ENCODE measurements around the gene ZFP36L1. TPM values are rescaled to one million over a fixed set of nuclear protein-coding genes. Genes with fewer than 3 reads are reported as not detected.

ZFP36L1 gene
- total RNA-seq, 2 donors from 2014 or later = 95.0 TPM

DNA sequence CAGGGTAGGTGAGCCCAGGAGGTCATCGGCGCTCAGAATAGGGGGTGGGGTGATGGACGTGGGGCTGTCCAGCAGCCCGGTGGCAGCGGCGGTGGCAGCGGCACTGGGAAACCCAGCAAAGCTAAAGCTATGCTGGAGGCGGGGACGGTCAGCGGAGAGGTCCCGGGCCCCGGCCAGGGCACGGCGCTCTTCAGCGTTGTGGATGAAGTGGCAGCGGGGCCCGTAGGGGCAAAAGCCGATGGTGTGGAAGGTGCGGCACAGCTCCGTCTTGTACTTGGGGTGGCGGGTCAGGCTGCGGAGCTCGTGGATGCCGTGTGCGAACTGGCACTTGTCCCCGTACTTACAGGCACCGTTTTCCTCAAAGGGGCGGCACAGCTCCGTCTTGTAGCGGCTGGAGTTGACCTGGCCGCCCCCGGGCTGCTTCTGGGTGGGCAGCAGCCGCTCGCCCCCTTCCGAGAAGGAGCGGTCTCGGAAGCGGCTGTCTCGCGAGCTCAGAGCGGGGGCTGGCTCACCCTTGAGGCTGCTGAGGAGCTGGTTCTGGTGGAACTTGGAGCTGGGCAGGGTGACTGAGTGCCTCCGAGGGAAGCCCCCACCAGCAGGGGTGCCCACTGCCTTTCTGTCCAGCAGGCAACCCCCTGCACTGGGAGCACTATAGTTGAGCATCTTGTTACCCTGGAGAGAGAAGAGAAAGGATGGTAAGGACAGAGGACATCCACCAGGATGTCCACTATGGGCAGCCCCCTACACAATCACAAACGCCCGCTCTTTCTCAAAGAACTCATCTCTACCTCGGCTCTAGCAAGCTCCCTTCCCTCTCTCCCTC is 2.8 kb downstream of the ZFP36L1 start:
- Mint-ChIP-seq H3K27me3 (ENCODE audit: low read depth) (no peaks in the 10 kb centered on the region), H3K4me1 (ENCODE audit: low read depth) (peaks cover 61% of the 10 kb centered on the region), H3K36me3 (ENCODE audit: insufficient read depth in 2 of 2) (peaks cover 32 to 39% of the 10 kb centered on the region in 2 donors), H3K27ac (peak overlapping the region; percentile 96), H3K4me3 (peak overlapping the region; percentile 91 to 96), H3K9me3 (no peaks in the 10 kb centered on the region)
- DNase-seq (peak; percentile 35 to 44), ATAC-seq (replicated peaks in 1 of 2) (no peak)

DNA sequence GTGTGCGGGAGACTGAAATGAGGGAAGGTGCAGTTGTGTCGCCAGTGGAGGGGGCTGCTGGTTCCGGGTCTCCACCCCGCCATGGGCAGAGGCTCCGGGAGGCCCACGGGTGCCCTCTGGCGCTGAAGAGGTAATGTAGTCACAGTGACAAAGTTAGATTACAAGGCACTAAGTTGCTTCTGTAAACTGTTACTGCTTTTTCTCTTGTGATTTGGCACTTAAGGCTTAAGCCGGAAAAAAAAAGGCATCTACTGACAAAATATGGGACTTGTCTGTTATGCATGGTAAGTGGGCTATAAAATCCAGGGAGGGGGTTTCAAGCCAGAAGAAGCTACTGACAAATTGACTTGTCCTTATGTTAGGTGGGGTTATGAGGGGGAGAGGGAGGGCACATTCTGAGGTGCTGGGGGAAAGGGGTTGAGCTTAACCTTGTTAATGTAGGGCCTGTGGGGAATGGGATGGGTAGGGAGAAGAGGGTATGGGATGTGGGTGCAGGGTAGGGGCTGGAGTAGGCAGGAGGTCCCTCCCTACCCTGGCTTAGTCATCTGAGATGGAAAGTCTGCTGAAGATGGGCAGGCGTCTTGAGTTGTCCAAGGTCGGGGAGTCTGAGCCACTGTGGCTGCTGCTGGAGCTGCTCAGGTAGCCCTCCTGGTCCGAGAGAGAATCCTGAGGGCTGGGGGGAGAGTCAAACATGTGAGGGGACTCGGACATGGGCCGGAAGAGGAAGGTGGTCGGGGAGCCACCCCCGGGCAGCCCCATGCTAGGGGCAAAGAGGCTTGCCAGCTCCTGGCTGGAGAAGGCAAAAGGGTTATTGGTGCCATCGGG is 3.7 kb downstream of the ZFP36L1 start:
- Mint-ChIP-seq H3K4me3 (peak overlapping the region; percentile 91 to 96), H3K27me3 (ENCODE audit: low read depth) (no peaks in the 10 kb centered on the region), H3K9me3 (no peaks in the 10 kb centered on the region), H3K4me1 (ENCODE audit: low read depth) (peaks cover 61% of the 10 kb centered on the region), H3K27ac (peak overlapping the region; percentile 96), H3K36me3 (ENCODE audit: insufficient read depth in 2 of 2) (peaks cover 30 to 39% of the 10 kb centered on the region in 2 donors)
- ATAC-seq (replicated peaks in 1 of 2) (peak; percentile 42 to 43), DNase-seq (peak; percentile 88 to 90)

DNA sequence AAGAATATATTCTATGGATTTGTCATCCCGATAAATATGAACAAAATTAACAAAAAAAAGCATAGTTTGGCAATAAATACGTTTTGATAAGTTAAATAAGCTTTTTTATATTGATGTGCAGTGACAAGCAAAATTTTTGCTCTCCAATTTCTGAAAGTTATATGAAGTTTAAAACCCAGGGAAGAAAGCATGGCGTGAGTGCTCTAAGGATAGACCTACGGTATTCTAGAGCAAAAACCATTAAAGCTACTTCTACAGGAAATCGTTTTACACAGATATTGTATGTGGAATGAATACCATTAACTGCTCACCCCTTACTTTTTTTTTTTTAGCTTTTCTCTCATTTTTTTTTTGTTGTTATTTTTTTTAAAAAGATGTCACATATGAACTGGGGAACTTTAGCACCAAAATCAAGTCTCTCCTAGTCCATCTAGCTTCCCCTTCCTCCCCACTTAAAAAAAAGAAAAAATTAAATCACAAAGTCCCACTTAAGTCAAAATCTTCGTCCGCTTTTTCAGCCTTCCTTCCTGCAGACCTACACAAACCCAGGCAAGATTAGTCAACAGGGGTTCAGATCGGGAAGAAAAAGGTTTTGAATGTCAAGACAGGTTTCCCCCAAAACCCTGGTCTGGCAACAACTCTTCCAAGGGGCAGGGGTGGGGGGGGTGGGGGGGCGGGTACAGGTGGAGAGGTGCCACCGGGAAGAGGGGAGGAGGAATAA is 4.4 kb downstream of the ZFP36L1 start:
- Mint-ChIP-seq H3K27ac (peak overlapping the region; percentile 98), H3K36me3 (ENCODE audit: insufficient read depth in 2 of 2) (peaks cover 30 to 39% of the 10 kb centered on the region in 2 donors), H3K9me3 (no peaks in the 10 kb centered on the region), H3K27me3 (ENCODE audit: low read depth) (no peaks in the 10 kb centered on the region), H3K4me1 (ENCODE audit: low read depth) (peaks cover 56% of the 10 kb centered on the region), H3K4me3 (peak overlapping the region; percentile 91 to 96)
- DNase-seq (no peak), ATAC-seq (replicated peaks in 1 of 2) (no peak)

DNA sequence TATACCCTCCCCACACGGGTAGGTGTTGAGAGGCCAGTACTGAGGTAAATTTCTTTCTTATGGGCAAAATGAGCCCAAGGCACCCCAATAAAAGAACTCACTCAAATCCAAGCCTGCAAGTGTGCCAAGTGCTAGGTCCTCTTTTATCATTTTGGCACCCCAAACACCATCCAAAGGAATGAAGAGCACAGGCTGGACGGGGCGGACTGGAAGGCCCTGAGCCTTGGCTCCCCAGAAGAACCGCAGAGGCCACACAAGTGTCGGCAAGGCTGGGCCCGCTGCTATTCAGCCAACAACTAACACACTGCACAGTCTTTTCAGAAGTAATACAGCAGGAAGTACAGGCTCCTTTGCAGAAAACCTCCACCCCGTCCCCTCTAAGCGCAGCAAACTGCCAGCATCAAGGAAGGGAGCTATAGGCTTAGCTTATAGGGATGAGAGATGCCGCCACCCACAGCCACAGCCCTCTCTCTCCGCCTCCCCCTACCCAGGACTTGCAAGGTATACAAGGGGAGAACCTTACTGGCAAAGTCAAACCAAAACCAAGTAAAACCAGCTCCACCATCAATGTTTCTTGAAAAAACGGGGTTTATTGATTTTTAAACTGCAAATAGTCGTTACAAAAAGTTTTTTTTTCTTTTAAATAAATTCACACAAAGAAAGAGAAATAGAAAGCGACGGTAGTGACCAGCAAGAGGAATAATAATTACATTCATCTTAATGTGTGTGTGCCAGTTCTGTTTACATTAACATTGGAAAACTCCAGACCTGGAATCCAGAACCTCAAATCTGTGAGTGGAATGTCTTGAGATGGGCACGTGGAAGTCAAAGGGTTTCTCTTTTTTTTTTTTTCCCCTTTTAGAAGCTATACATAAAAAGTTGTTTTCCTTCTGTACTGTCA is 5.5 kb downstream of the ZFP36L1 start:
- DNase-seq = peak; percentile 42 to 45
- H3K4me1 Mint-ChIP-seq (ENCODE audit: low read depth) = peaks cover 67% of the 10 kb centered on the region
- peak overlapping the region; percentile 73 to 86 for H3K4me3 Mint-ChIP-seq
- H3K27ac Mint-ChIP-seq = peak overlapping the region; percentile 78
- H3K27me3 Mint-ChIP-seq (ENCODE audit: low read depth) = no peaks in the 10 kb centered on the region
- peak; percentile 3 to 6 for ATAC-seq (replicated peaks in 1 of 2)
- H3K9me3 Mint-ChIP-seq = no peaks in the 10 kb centered on the region
- H3K36me3 Mint-ChIP-seq (ENCODE audit: insufficient read depth in 2 of 2) = peaks cover 28 to 35% of the 10 kb centered on the region in 2 donors

DNA sequence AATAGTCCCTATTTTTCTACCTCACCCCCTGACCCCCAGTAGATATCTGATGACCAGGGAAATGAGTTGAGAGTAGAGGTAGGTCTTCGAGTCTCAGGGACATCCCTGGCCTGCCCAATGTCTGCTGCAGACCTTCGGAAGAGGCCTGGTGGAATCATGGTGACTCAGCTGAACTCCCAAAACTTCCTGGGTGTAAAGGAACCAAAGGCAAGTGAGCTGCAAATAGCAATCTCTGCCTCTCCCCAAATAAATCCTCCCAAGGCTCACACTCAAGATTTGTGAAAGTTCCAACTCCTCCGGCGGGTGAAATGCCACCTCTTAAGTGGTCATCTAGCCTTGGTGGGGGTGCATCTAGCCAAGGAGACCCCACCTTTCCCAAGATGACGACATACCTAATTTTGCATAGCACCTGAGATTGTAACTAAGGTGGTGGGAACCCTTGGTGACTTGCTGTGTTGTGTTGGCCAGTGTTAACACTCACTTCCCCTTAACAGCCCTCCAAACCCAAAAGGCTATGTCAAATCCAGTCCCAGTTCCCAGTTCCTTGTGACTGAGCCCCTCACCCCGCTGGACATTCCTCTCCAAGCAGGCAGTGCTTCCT is 6.3 kb downstream of the ZFP36L1 start:
- Mint-ChIP-seq H3K27ac (peak overlapping the region; percentile 78), H3K36me3 (ENCODE audit: insufficient read depth in 2 of 2) (peaks cover 25 to 32% of the 10 kb centered on the region in 2 donors), H3K4me3 (peak overlapping the region; percentile 73 to 86), H3K9me3 (no peaks in the 10 kb centered on the region), H3K27me3 (ENCODE audit: low read depth) (no peaks in the 10 kb centered on the region), H3K4me1 (ENCODE audit: low read depth) (peaks cover 74% of the 10 kb centered on the region)
- ATAC-seq (replicated peaks in 1 of 2) = no peak
- no peak for DNase-seq

DNA sequence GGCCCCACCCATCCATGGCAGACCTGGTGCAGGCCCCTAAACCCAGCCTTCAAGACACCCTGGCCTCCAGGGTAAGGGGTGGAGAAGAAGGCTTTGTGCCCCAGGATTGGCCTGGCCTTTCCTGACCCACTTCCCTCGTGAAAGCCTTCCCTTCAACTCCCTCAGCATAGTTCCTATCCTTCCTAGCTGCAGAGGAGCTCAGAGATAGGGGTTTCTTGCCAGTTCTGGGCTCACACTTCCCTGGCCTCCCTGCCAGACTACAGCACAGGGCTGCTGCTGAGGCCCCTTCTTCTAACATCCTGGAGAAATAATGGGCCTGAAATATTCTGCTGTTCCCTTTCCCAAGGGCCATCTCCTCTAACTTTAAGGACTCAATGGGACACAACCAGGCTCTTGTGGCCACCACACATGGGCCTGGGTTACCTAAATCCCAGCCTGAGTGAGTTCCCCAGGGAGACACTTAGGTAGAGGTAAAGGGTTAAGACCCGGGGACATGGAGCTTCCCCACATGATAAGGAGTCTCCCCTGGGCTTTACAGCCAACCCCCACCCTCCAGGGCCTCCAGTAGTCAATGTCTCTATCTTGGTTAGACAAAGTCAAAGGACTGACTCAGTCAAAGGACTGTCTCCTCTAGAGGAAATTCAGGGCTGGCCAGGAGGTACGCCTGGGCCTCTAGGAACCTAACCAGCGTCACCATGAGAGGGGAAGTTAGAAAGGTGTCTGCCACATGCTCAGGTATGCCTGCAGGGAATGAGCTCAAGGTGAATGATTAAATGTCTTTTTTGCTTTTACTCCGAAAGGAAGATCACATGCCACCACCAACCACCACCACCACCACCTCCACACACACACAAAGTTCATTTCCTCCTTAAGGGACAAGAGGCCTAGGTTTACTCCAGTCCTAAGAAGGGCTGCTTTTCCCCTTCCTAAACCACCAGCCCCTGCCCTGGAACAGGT is 7.1 kb downstream of the ZFP36L1 start:
- H3K9me3 Mint-ChIP-seq = no peaks in the 10 kb centered on the region
- ATAC-seq (replicated peaks in 1 of 2) (no peak), DNase-seq (peak; percentile 30 to 36)
- H3K36me3 Mint-ChIP-seq (ENCODE audit: insufficient read depth in 2 of 2) = peaks cover 17 to 26% of the 10 kb centered on the region in 2 donors
- peak overlapping the region; percentile 73 to 86 for H3K4me3 Mint-ChIP-seq
- peaks cover 82% of the 10 kb centered on the region for H3K4me1 Mint-ChIP-seq (ENCODE audit: low read depth)
- H3K27ac Mint-ChIP-seq = peak overlapping the region; percentile 78
- H3K27me3 Mint-ChIP-seq (ENCODE audit: low read depth) = no peaks in the 10 kb centered on the region

DNA sequence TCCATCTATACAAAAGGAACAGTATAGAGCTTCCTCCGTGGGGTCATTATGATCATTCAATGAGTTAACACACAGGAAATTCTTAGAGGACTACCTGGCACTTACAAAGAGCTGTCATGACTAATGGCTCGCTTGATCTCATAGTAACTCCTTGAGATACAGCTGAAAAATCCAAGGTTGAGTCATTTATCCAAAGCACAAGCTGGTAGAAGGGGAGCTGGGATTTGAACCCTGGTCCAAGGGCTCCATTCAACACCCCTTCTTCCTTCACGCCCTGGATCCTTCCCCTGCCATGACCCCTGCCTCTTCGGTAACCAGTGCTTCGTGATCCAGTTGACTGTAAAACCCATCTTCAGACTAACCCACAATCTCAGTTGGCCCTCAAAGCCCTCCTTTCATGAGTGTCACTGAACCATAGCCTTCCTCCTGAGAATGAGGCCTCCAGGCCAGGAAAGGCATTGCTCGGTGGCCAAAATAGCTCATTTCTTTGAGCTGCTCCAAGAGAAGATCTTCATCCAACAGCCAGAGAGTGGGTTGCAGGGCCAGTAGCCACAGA is 7.8 kb downstream of the ZFP36L1 start:
- H3K36me3 Mint-ChIP-seq (ENCODE audit: insufficient read depth in 2 of 2) = peaks cover 13 to 21% of the 10 kb centered on the region in 2 donors
- ATAC-seq (replicated peaks in 1 of 2) = peak in 1 of 2 donors; percentile 6
- peak overlapping the region in 1 of 2 donors; percentile 10 for H3K4me3 Mint-ChIP-seq
- H3K27ac Mint-ChIP-seq = no peak overlapping the region
- H3K27me3 Mint-ChIP-seq (ENCODE audit: low read depth) = no peaks in the 10 kb centered on the region
- no peak for DNase-seq
- H3K9me3 Mint-ChIP-seq = no peaks in the 10 kb centered on the region
- peaks cover 85% of the 10 kb centered on the region for H3K4me1 Mint-ChIP-seq (ENCODE audit: low read depth)

DNA sequence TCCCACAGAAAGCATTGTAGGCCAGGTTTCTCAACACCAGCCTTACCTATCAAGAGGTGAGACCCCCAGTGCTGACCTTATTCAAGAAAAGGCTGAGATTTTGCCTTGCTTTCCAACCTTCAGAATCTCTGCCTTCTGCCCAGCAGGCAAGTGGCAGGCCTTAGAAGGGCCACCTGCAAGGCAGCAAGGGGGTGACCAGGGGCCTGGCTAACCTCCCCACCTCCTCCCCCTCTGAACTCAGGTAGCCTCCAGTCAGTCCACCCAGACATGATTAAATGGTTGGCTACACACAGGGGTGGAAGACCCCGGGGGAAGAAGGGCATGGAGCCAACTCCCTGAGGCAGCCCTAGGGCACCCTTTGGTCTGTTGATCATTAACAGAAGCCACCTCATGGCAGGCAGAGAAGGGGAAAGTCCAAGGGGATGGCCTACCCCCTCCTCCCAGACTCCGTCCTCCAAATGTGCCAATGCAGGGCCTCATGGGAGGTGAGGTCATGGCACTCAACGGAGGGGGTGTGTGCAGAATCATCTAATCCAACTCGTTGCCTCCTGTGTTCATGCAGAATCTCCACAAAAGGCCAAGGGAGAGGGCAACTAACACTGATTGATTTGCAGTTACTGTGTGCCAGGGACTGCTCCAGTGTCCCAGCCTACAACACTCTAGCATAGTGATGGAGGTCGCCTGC is 8.5 kb downstream of the ZFP36L1 start:
- no peaks in the 10 kb centered on the region for H3K27me3 Mint-ChIP-seq (ENCODE audit: low read depth)
- ATAC-seq (replicated peaks in 1 of 2) = no peak
- H3K27ac Mint-ChIP-seq = no peak overlapping the region
- DNase-seq = peak in 1 of 2 donors; percentile 14
- H3K4me1 Mint-ChIP-seq (ENCODE audit: low read depth) = peaks cover 89% of the 10 kb centered on the region
- no peak overlapping the region for H3K4me3 Mint-ChIP-seq
- H3K36me3 Mint-ChIP-seq (ENCODE audit: insufficient read depth in 2 of 2) = peaks cover 10 to 17% of the 10 kb centered on the region in 2 donors
- no peaks in the 10 kb centered on the region for H3K9me3 Mint-ChIP-seq

DNA sequence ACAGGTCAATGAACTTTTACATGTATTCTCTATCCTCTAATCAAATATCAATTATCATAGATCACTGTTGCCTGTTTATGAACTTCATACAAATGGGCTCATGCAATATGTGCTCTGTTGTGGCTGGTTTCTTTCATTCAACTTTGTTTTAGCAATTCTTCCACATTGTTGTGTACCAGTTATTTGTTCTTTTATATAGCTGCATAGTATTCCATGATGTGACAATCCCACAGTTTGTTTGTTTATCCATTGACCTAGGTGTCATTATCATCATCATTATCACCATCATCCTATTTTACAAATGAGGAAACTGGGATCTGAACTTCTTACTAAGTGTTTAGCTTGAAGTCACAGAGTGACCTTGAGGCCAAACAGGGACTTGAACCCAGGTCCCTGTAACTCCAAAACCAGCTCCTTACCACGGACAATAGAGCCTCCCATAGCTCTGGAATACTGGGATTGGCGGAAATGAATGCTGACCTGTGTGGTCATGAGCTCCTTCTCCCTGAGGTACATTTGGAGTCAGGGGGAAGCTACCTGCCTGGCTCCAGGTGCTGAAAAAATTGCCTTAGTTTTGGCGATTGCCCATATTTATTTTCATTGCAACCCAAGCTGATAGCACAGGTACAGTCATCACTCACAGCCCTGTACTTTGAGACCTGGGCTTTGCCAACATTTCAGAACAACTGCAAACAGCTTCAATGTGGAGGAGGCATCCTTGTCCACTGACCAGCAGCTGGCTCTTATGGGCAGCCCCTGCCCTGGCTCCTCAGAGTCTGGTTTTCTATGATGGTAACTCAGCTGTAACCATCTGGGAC is 9.2 kb downstream of the ZFP36L1 start:
- H3K4me1 Mint-ChIP-seq (ENCODE audit: low read depth) = peaks cover 89% of the 10 kb centered on the region
- H3K27ac Mint-ChIP-seq = peak overlapping the region; percentile 33
- H3K9me3 Mint-ChIP-seq = no peaks in the 10 kb centered on the region
- no peaks in the 10 kb centered on the region for H3K27me3 Mint-ChIP-seq (ENCODE audit: low read depth)
- no peak overlapping the region for H3K4me3 Mint-ChIP-seq
- DNase-seq (no peak), ATAC-seq (replicated peaks in 1 of 2) (no peak)
- H3K36me3 Mint-ChIP-seq (ENCODE audit: insufficient read depth in 2 of 2) = peaks cover 5 to 12% of the 10 kb centered on the region in 2 donors
